ENCODE measurements around the gene KRTAP9-6. TPM values are rescaled to one million over a fixed set of nuclear protein-coding genes. Genes with fewer than 3 reads are reported as not detected.

Gene KRTAP9-6
- polyA plus RNA-seq, 3 donors = not detected

- Histone ChIP-seq H3K4me2 (replicated peaks; ENCODE audit: extremely low read depth, low read length, poor library complexity, severe bottlenecking) (no peak overlapping the region), H3K79me2 (ENCODE audit: insufficient read depth, low read length) (no peaks in the 10 kb centered on the region), H3K9ac (ENCODE audit: insufficient read depth, low read length, poor library complexity, severe bottlenecking) (no peak overlapping the region), H3K27ac (ENCODE audit: low read depth in 1 of 2, low read length in 2 of 2) (no peak overlapping the region), H4K20me1 (ENCODE audit: insufficient read depth, low read length) (no peaks in the 10 kb centered on the region), H3K27me3 (ENCODE audit: control insufficient read depth in 2 of 2, insufficient read depth in 2 of 2, low read length in 2 of 2) (no peaks in the 10 kb centered on the region), H3K9me3 (replicated peaks in 1 of 2; ENCODE audit: control insufficient read depth in 1 of 2, insufficient read depth in 1 of 2, low read length in 2 of 2) (no peaks in the 10 kb centered on the region), H2AFZ (ENCODE audit: insufficient read depth, low read depth, low read length, poor library complexity, severe bottlenecking) (no peak overlapping the region), H3K4me3 (replicated peaks in 1 of 3; ENCODE audit: low read depth in 2 of 3, low read length in 3 of 3) (no peak overlapping the region), H3K4me1 (ENCODE audit: control insufficient read depth in 1 of 2, insufficient read depth in 2 of 2, low read length in 2 of 2) (no peaks in the 10 kb centered on the region), H3K36me3 (replicated peaks in 1 of 2; ENCODE audit: control insufficient read depth in 1 of 2, insufficient read depth in 2 of 2, low read length in 2 of 2) (no peaks in the 10 kb centered on the region)
- DNase-seq = no peak
- WGBS (ENCODE audit: insufficient coverage) = 100% methylated on average over 1 of the region's 1 CpG
- peaks cover 3 to 10% (median 5%) of the 10 kb centered on the region in 3 donors for H3K27me3 Mint-ChIP-seq (ENCODE audit: low read depth in 3 of 3)
- no peak overlapping the region for H3K27ac Mint-ChIP-seq
- H3K4me3 Mint-ChIP-seq = no peak overlapping the region
- H3K36me3 Mint-ChIP-seq = no peaks in the 10 kb centered on the region
- TF ChIP-seq CTCF (IDR thresholded peaks at IDR 0.05) = no peak
- peaks cover 0 to 3% (median 0%) of the 10 kb centered on the region in 7 donors for H3K9me3 Mint-ChIP-seq
- intact Hi-C loops (cut with micrococcal nuclease) = no loop called here
- H3K4me1 Mint-ChIP-seq = no peaks in the 10 kb centered on the region
Observed at GRCh38 chr17:41294016-41294415, 28.8 kb downstream of the KRTAP9-6 start.

DNA sequence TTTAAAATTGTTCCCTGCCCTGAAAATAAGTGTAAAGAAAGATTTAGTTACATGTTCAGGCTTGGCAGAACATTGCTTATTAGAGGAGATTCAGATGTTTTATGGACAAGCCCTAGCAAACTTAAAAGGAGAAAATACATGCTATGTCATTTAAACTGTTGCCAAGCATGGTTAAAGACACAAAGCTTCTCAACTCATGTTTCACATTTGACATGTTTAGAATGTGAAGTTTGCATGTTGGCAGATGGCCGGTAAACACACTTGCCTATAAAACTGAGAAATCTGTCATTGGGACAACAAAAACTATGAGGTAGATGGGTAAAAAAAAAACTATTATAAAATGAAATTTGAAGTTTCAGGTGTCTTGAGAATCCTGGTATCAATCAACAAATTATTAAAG is 31.7 kb downstream of the KRTAP9-6 start:
- Histone ChIP-seq H3K27me3 (ENCODE audit: control insufficient read depth in 2 of 2, insufficient read depth in 2 of 2, low read length in 2 of 2) (no peaks in the 10 kb centered on the region), H3K27ac (ENCODE audit: low read depth in 1 of 2, low read length in 2 of 2) (no peak overlapping the region), H2AFZ (ENCODE audit: insufficient read depth, low read depth, low read length, poor library complexity, severe bottlenecking) (no peak overlapping the region), H3K9ac (ENCODE audit: insufficient read depth, low read length, poor library complexity, severe bottlenecking) (no peak overlapping the region), H3K79me2 (ENCODE audit: insufficient read depth, low read length) (no peaks in the 10 kb centered on the region), H3K4me2 (replicated peaks; ENCODE audit: extremely low read depth, low read length, poor library complexity, severe bottlenecking) (no peak overlapping the region), H3K4me1 (ENCODE audit: control insufficient read depth in 1 of 2, insufficient read depth in 2 of 2, low read length in 2 of 2) (no peaks in the 10 kb centered on the region), H4K20me1 (ENCODE audit: insufficient read depth, low read length) (no peaks in the 10 kb centered on the region), H3K4me3 (replicated peaks in 1 of 3; ENCODE audit: low read depth in 2 of 3, low read length in 3 of 3) (no peak overlapping the region), H3K36me3 (replicated peaks in 1 of 2; ENCODE audit: control insufficient read depth in 1 of 2, insufficient read depth in 2 of 2, low read length in 2 of 2) (no peaks in the 10 kb centered on the region), H3K9me3 (replicated peaks in 1 of 2; ENCODE audit: control insufficient read depth in 1 of 2, insufficient read depth in 1 of 2, low read length in 2 of 2) (no peaks in the 10 kb centered on the region)
- H3K27me3 Mint-ChIP-seq (ENCODE audit: low read depth in 3 of 3) = peaks cover 1 to 11% (median 3%) of the 10 kb centered on the region in 3 donors
- no peak for TF ChIP-seq CTCF (IDR thresholded peaks at IDR 0.05)
- no CpG with 5 or more reads among the region's 1 CpG for WGBS (ENCODE audit: insufficient coverage)
- intact Hi-C loops (cut with micrococcal nuclease) = no loop called here
- no peaks in the 10 kb centered on the region for H3K36me3 Mint-ChIP-seq
- peaks cover under 1% of the 10 kb centered on the region for H3K4me1 Mint-ChIP-seq
- no peak overlapping the region for H3K4me3 Mint-ChIP-seq
- H3K27ac Mint-ChIP-seq = no peak overlapping the region
- H3K9me3 Mint-ChIP-seq = peaks cover 0 to 8% (median 1%) of the 10 kb centered on the region in 7 donors
- DNase-seq = no peak
